22Rv1 (cell line): ENCODE results near the gene ROMO1.
"Not testable (repeated sequence)": the region's sequence is repeated elsewhere in the genome, so short reads cannot be mapped to it uniquely, and the experiment has no call there.

Source experiments
- H3K27ac ChIP-seq: fragments of 450-650 bp; 2 replicates; pipeline ENCODE4 v1.5.1; 2017
- CTCF ChIP-seq: fragments of 450-650 bp; IDR thresholded peaks from 2 replicates; pipeline ENCODE4 v1.5.1; 2017; ENCODE audit warnings: mild to moderate bottlenecking
- ZFX ChIP-seq: fragments of 450-650 bp; IDR thresholded peaks from 2 replicates; pipeline ENCODE4 v1.6.1; 2017; ENCODE audit warnings: antibody characterized with exemption, borderline replicate concordance

Gene ROMO1

GRCh38 chr20:35681960-35682359 lies 17.2 kb upstream of the ROMO1 start:
- H3K27ac ChIP-seq = no peak overlapping the region
- TF ChIP-seq ZFX = no peak
- no peak for TF ChIP-seq CTCF

GRCh38 chr20:35685368-35685767 lies 13.8 kb upstream of the ROMO1 start:
- H3K27ac ChIP-seq = not testable (repeated sequence)

- TF ChIP-seq CTCF = peak; percentile 28
Measured at GRCh38 chr20:35686872-35687271, 12.3 kb upstream of the ROMO1 start.

GRCh38 chr20:35690265-35690664 lies 8.9 kb upstream of the ROMO1 start:
- no peak overlapping the region for H3K27ac ChIP-seq
- TF ChIP-seq ZFX = no peak
- TF ChIP-seq CTCF = no peak

More at GRCh38 chr20:35686872-35687271, 12.3 kb upstream of the ROMO1 start:
- not testable (repeated sequence) for H3K27ac ChIP-seq

GRCh38 chr20:35695245-35695749 lies 3.9 kb upstream of the ROMO1 start:
- TF ChIP-seq CTCF (no peak), ZFX (no peak)
- no peak overlapping the region for H3K27ac ChIP-seq

- TF ChIP-seq CTCF (no peak), ZFX (no peak)
- H3K27ac ChIP-seq = no peak overlapping the region
Measured at GRCh38 chr20:35695978-35696377, 3.2 kb upstream of the ROMO1 start.

GRCh38 chr20:35697696-35698297 lies 1.4 kb upstream of the ROMO1 start:
- H3K27ac ChIP-seq = peak overlapping the region; percentile 90; the same call in 1 of the 2 replicates
- TF ChIP-seq ZFX (no peak), CTCF (no peak)
